IPS-11a (cell line): Measurements from ENCODE around the gene ACTRT2.

Experiments used
- H3K4me3 ChIP-seq: one replicate; pipeline ENCODE4 v1.5.1; 2013; ENCODE audit warnings: low read depth, low read length, control low read depth

Gene ACTRT2

GRCh38 chr1:3050603-3051002, 29.3 kb downstream of the ACTRT2 start:
- H3K4me3 ChIP-seq = no peak overlapping the region

- no peak overlapping the region for H3K4me3 ChIP-seq
Measured at GRCh38 chr1:3051270-3052268, 30.3 kb downstream of the ACTRT2 start.

- no peak overlapping the region for H3K4me3 ChIP-seq
Measured at GRCh38 chr1:3052501-3052900, 31.2 kb downstream of the ACTRT2 start.

- H3K4me3 ChIP-seq = no peak overlapping the region
Measured at GRCh38 chr1:3053366-3053980, 32.2 kb downstream of the ACTRT2 start.

GRCh38 chr1:3053986-3054385, 32.7 kb downstream of the ACTRT2 start:
- H3K4me3 ChIP-seq = no peak overlapping the region

GRCh38 chr1:3054474-3054873, 33.2 kb downstream of the ACTRT2 start:
- no peak overlapping the region for H3K4me3 ChIP-seq

- no peak overlapping the region for H3K4me3 ChIP-seq
Measured at GRCh38 chr1:3055051-3055450, 33.8 kb downstream of the ACTRT2 start.

- no peak overlapping the region for H3K4me3 ChIP-seq
Measured at GRCh38 chr1:3056641-3057040, 35.4 kb downstream of the ACTRT2 start.

GRCh38 chr1:3058263-3059030, 37.2 kb downstream of the ACTRT2 start:
- H3K4me3 ChIP-seq = no peak overlapping the region

- no peak overlapping the region for H3K4me3 ChIP-seq
Measured at GRCh38 chr1:3060127-3060526, 38.9 kb downstream of the ACTRT2 start.

GRCh38 chr1:3060601-3061551, 39.6 kb downstream of the ACTRT2 start:
- H3K4me3 ChIP-seq = no peak overlapping the region

GRCh38 chr1:3061566-3061965, 40.3 kb downstream of the ACTRT2 start:
- no peak overlapping the region for H3K4me3 ChIP-seq

GRCh38 chr1:3061981-3062615, 40.8 kb downstream of the ACTRT2 start:
- peak overlapping the region; percentile 1 for H3K4me3 ChIP-seq

GRCh38 chr1:3062616-3063378, 41.5 kb downstream of the ACTRT2 start:
- no peak overlapping the region for H3K4me3 ChIP-seq

GRCh38 chr1:3063379-3064295, 42.4 kb downstream of the ACTRT2 start:
- H3K4me3 ChIP-seq = peak overlapping the region; percentile 17

GRCh38 chr1:3064296-3064850, 43.1 kb downstream of the ACTRT2 start:
- no peak overlapping the region for H3K4me3 ChIP-seq

GRCh38 chr1:3064901-3065300, 43.6 kb downstream of the ACTRT2 start:
- no peak overlapping the region for H3K4me3 ChIP-seq

GRCh38 chr1:3065396-3065795, 44.1 kb downstream of the ACTRT2 start:
- H3K4me3 ChIP-seq = no peak overlapping the region
